Sigmoid colon (tissue), 7 donors: ENCODE measurements around the gene SDK2. TPM values are rescaled to one million over a fixed set of nuclear protein-coding genes. Genes with fewer than 3 reads are reported as not detected.

Source experiments
- DNase-seq: peaks from one replicate; pipeline ENCODE4 v3.0.0-alpha.2; 2019
- H3K27ac ChIP-seq, 4 donors: fragments of 200-600 bp; sonication (generic); one replicate each; pipeline ENCODE4 v1.5.1; 2016 to 2019; ENCODE audit warnings: mild to moderate bottlenecking in 1 of 4
- H3K27me3 ChIP-seq, 3 donors: fragments of 200-600 bp; sonication (generic); one replicate each; pipeline ENCODE4 v1.5.1; 2019; ENCODE audit warnings: mild to moderate bottlenecking in 1 of 3
- H3K36me3 ChIP-seq, 4 donors: fragments of 200-600 bp; sonication (generic); one replicate each; pipeline ENCODE4 v1.5.1; 2016 to 2019
- H3K4me1 ChIP-seq, 4 donors: fragments of 200-600 bp; sonication (generic); one replicate each; pipeline ENCODE4 v1.5.1; 2017 to 2019
- H3K4me3 ChIP-seq, 4 donors: fragments of 200-600 bp; sonication (generic); one replicate each; pipeline ENCODE4 v1.5.1; 2017 to 2019; ENCODE audit warnings: mild to moderate bottlenecking in 2 of 4, moderate library complexity in 1 of 4
- H3K9me3 ChIP-seq, 4 donors: fragments of 200-600 bp in 3 of 4; sonication (generic) in 3 of 4; one replicate each; pipeline versions ENCODE4 v1.5.1 to v1.6.1; 2013 to 2019
- EP300 ChIP-seq, 4 donors: sonication (generic); formaldehyde crosslinking; IDR thresholded peaks; one replicate each; pipeline ENCODE4 v1.6.1; 2017; ENCODE audit warnings: antibody characterized with exemption in 4 of 4
- POLR2A ChIP-seq, 2 donors: fragments of 450-650 bp; IDR thresholded peaks; one replicate each; pipeline ENCODE4 v1.6.1; 2016; ENCODE audit warnings: antibody characterized with exemption in 2 of 2, mild to moderate bottlenecking in 2 of 2, moderate library complexity in 2 of 2
- POLR2AphosphoS5 ChIP-seq, 4 donors: sonication (generic); formaldehyde crosslinking; IDR thresholded peaks; one replicate each; pipeline ENCODE4 v1.6.1; 2017; ENCODE audit warnings: antibody characterized with exemption in 4 of 4
- WGBS, 2 donors: extraction: QIAGEN DNeasy Blood & Tissue Kit; methylation state at CpG; one replicate each; pipeline ENCODE4 v1.1.7; 2013; 5-methylcytosine and 5-hydroxymethylcytosine counted together
- intact Hi-C: fragments of 100-400 bp; cut with DNase I; formaldehyde crosslinking; loops from one replicate; pipeline ENCODE4 v1.15.1; 2023
- polyA plus RNA-seq, 3 donors: library from polyadenylated mRNA; stranded (reverse); fragments of 200-250 nt; gene quantifications; one replicate each; pipeline ENCODE4 v1.2.3, GENCODE V29; 2013
- total RNA-seq, 4 donors: library from RNA; depleted of rRNA; stranded (reverse); fragments of >200 nt; gene quantifications; one replicate each; pipeline ENCODE4 v1.1.0, GENCODE V29; 2016
- TF ChIP-seq, protein P1 (sequence below), 4 experiments: fragments of 450-650 bp in 3 of 4; fragments of 200-600 bp in 1 of 4; IDR thresholded peaks; one replicate each; pipeline ENCODE4 v1.5.1; 2016 to 2019; ENCODE audit warnings: antibody characterized with exemption in 4 of 4, mild to moderate bottlenecking in 3 of 4, moderate library complexity in 2 of 4
- donor health status: healthy with polysubstance abuse.
- donor health status: Bipolar disorder and iron deficiency.
- donor health status: healthy.

The SDK2 gene
- total and polyA plus RNA-seq, 7 donors = under 0.01 to 1.9 (median 0.71) TPM

- WGBS, 2 donors = 80 to 81% methylated on average over 5 of the region's 5 CpGs
- Histone ChIP-seq H3K9me3 (no peaks in the 10 kb centered on the region), H3K27me3 (no peaks in the 10 kb centered on the region), H3K4me3 (no peak overlapping the region), H3K36me3 (no peaks in the 10 kb centered on the region), H3K4me1 (no peaks in the 10 kb centered on the region), H3K27ac (no peak overlapping the region)
- DNase-seq = no peak
- TF ChIP-seq POLR2AphosphoS5 (IDR thresholded peaks at IDR 0.05) (no peak), POLR2A (IDR thresholded peaks at IDR 0.05) (no peak), EP300 (IDR thresholded peaks at IDR 0.05) (no peak)
- TF ChIP-seq, protein P1, sequence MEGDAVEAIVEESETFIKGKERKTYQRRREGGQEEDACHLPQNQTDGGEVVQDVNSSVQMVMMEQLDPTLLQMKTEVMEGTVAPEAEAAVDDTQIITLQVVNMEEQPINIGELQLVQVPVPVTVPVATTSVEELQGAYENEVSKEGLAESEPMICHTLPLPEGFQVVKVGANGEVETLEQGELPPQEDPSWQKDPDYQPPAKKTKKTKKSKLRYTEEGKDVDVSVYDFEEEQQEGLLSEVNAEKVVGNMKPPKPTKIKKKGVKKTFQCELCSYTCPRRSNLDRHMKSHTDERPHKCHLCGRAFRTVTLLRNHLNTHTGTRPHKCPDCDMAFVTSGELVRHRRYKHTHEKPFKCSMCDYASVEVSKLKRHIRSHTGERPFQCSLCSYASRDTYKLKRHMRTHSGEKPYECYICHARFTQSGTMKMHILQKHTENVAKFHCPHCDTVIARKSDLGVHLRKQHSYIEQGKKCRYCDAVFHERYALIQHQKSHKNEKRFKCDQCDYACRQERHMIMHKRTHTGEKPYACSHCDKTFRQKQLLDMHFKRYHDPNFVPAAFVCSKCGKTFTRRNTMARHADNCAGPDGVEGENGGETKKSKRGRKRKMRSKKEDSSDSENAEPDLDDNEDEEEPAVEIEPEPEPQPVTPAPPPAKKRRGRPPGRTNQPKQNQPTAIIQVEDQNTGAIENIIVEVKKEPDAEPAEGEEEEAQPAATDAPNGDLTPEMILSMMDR (IDR thresholded peaks at IDR 0.05) = no peak
- intact Hi-C loops = no loop called here
Observed at GRCh38 chr17:73511719-73512115, 132.5 kb downstream of the SDK2 start.

- no peaks in the 10 kb centered on the region for H3K4me1 ChIP-seq
- H3K9me3 ChIP-seq = no peaks in the 10 kb centered on the region
- DNase-seq = no peak
- WGBS, 2 donors = 81 to 83% methylated on average over 22 of the region's 22 CpGs
- H3K4me3 ChIP-seq = no peak overlapping the region
- TF ChIP-seq POLR2AphosphoS5 (IDR thresholded peaks at IDR 0.05) (no peak), EP300 (IDR thresholded peaks at IDR 0.05) (no peak), POLR2A (IDR thresholded peaks at IDR 0.05) (no peak)
- TF ChIP-seq, protein P1 (IDR thresholded peaks at IDR 0.05) = no peak
- no peak overlapping the region for H3K27ac ChIP-seq
- H3K27me3 ChIP-seq = no peaks in the 10 kb centered on the region
- no peaks in the 10 kb centered on the region for H3K36me3 ChIP-seq
- intact Hi-C loops = no loop called here
Observed at GRCh38 chr17:73510981-73511718, 133.1 kb downstream of the SDK2 start.

GRCh38 chr17:73508931-73509605, 135.2 kb downstream of the SDK2 start:
- Histone ChIP-seq H3K9me3 (no peaks in the 10 kb centered on the region), H3K4me1 (no peaks in the 10 kb centered on the region), H3K36me3 (no peaks in the 10 kb centered on the region), H3K4me3 (no peak overlapping the region), H3K27me3 (no peaks in the 10 kb centered on the region), H3K27ac (no peak overlapping the region)
- intact Hi-C loops = no loop called here
- no peak for TF ChIP-seq POLR2A (IDR thresholded peaks at IDR 0.05)
- TF ChIP-seq, protein P1 (IDR thresholded peaks at IDR 0.05) = no peak
- TF ChIP-seq POLR2AphosphoS5 (IDR thresholded peaks at IDR 0.05) = no peak
- no peak for TF ChIP-seq EP300 (IDR thresholded peaks at IDR 0.05)
- no peak for DNase-seq
- WGBS, 2 donors = 84 to 85% methylated on average over 17 of the region's 17 CpGs

DNA sequence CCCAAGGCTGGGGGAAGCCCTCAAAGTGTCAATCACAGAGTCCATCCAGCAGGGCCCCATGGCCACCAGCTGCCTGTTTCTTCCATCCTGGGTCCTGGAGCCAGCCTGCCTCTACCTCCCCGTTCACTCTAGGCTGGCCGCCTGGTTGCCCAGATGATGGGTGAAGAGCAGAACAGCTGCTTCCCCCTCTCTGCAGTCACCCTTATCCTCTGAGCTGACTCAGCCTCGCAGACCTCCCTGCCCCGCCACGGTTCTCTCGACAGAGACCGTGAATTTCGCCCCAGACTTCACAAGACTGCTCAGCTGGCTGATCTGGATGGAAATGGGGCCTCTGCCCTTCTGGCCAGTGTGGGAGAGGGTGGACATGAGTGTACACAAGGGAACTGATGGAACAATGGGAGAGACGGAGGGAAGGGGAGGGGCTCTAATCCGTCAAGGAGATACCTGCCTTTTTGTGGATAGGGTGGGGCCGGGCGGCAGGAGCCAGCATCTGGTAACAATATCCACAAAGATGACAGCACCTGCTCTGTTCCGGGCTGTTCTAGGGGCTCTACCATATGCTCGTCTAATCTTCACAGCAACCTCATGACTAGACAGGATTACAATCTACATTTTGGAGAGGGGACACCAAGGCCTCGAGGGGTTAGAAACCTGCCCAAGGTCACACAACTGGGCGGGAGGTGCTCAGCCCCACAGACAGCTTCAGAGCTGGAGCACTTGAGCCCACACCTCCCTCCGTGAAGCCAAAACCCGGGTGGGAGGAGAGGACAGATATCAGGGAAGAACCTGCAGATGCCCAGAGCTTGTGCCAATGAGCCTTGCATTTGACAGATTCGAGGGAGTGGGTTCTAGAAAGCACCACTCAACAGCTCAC, 136.0 kb downstream of the SDK2 start:
- H3K27me3 ChIP-seq = no peaks in the 10 kb centered on the region
- TF ChIP-seq, protein P1 (IDR thresholded peaks at IDR 0.05) = no peak
- TF ChIP-seq EP300 (IDR thresholded peaks at IDR 0.05) (no peak), POLR2AphosphoS5 (IDR thresholded peaks at IDR 0.05) (no peak), POLR2A (IDR thresholded peaks at IDR 0.05) (no peak)
- intact Hi-C loops = no loop called here
- no peak for DNase-seq
- H3K9me3 ChIP-seq = no peaks in the 10 kb centered on the region
- WGBS, 2 donors = 74 to 80% methylated on average over 19 of the region's 19 CpGs
- H3K36me3 ChIP-seq = no peaks in the 10 kb centered on the region
- no peaks in the 10 kb centered on the region for H3K4me1 ChIP-seq
- H3K27ac ChIP-seq = no peak overlapping the region
- H3K4me3 ChIP-seq = no peak overlapping the region
